ENCODE data around the gene BCL6B.

The BCL6B gene

DNA sequence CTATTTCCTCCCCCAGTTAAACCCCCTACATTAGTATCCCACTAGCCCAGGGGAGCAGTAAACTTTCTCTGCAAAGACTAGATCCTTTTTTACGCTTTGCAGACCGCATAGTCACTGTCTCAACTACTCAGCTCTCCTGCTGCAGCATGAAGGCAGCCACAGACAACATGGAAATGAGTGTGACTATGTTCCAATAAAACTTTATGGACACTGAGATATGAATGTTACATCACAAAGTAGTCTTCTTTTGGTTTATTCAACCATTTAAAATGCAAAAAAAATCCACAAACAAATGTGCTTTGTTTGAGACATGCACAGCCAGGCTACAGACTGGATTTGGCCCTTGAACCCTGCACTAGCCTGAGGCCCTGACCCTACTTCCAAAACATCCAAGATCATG lies 12.3 kb upstream of the BCL6B start:
- no peak for DNase-seq (ENCODE audit: low read depth)

DNA sequence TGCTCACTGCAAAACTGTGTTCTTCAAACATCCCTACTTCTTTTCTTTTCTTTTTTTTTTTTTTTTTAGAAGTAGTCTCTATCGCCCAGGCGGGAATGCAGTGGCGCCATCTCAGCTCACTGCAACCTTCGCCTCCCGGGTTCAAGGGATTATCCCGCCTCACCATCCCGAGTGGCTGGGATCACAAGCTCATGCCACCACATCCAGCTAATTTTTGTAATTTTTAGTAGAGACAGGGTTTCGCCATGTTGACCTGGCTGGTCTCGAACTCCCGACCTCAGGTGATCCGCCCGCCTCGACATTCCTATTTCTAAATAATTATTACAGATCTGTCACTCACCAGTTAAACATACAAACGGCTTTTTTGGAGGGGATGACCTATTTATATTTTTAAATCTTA lies 11.4 kb upstream of the BCL6B start:
- DNase-seq (ENCODE audit: low read depth), result no peak

DNA sequence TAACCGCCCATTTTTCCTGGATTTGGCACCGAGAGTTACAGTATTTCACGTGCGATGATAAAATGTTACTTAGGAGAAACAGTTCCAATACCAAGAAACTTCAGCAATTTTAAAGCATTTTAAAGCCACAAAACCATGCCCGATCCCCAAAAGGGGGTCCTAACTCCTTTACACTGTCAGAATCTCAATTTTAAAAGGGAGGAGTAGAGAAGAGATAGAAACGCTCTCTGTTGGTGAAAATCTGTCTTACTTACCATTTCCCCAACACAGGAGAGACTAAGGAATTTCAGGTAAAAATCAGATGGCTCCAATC lies 11.0 kb upstream of the BCL6B start:
- no peak for DNase-seq (ENCODE audit: low read depth)

DNA sequence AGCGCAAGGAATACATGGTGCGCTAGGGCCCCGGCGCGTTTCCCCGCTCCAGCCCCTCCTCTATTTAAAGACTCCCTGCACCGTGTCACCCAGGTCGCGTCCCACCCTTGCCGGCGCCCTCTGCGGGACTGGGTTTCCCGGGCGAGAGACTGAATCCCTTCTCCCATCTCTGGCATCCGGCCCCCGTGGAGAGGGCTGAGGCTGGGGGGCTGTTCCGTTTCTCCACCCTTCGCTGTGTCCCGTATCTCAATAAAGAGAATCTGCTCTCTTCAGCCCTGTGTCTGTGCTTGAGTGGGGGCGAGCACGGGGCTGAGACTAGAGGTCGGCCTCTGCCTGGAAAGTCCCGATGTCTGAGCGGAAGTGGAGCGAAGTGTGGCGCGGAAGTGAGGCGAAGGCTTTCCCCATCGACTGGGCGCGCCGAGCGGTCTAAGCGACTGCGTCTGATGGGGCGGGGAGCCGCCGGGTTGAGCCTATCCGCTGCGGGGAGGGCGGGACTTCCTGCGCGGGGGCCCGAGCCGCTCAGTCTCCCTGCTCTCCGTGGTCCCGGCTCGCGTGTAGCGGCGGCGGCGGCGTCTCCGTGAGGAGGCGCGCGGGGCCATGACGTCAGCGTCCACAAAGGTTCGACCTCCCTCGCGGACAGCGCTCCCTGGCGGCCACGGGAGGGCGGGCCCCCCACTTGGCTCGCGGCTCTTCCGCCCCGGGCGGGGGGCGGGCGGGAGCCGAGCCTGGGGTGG lies 8.4 kb upstream of the BCL6B start:
- peak; percentile 95 for DNase-seq (ENCODE audit: low read depth)

DNA sequence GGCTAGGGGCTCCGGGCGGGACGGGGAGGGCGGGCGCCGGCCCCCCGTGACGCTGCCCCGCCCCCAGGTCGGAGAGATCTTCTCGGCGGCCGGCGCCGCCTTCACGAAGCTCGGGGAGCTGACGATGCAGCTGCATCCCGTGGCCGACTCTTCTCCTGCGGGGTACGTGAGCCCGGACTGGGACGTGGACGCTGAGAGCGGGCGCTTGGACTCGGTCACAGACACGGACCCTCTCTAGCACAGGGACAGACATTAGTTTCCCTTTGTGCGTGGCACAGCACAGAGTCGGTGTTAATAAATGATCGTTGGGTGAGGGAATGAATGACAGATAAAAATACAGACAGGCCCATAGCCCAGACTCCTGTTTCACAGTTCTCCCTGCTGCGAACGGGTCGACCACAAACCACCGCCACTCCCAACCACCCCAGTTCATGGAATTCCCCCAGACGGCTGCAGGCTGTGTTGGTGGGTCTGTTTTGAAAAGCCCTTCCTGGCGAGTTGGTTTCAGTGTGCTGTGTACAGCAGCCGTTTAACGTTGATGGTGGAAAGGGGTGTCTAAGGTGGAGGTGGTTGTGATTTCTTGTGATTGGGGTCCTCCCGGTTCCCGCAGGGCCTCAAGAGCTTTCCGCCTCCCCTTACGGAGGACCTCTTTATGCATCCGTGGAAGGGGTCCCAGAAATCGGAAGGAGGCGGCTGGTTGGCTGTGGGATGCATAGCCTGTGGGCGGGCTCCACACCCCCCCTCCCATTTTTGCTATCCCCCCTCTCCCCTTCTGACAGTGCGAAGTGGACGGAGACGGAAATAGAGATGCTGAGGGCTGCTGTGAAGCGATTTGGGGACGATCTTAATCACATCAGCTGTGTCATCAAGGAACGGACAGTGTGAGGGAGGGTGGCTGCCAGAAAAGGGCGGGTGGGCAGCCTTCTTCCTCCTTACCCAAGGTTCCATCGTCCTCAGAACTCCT lies 7.6 kb upstream of the BCL6B start:
- DNase-seq (ENCODE audit: low read depth), result peak; percentile 60

DNA sequence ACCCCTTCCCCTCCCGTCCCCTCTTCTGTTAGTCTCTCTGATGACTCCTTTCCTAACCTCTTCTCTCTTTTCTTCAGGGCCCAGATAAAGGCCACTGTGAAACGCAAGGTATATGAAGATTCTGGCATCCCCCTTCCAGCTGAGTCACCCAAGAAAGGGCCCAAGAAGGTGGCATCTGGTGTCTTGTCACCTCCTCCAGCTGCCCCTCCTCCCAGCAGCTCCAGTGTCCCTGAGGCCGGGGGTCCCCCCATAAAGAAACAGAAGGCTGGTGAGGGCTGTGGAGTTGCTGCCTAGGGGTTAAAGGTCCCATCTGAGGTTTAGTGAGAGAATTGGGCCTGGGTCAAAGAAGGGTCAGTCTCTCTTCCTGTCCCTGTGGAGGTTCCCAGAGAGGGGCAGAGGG lies 6.4 kb upstream of the BCL6B start:
- no peak for DNase-seq (ENCODE audit: low read depth)

DNA sequence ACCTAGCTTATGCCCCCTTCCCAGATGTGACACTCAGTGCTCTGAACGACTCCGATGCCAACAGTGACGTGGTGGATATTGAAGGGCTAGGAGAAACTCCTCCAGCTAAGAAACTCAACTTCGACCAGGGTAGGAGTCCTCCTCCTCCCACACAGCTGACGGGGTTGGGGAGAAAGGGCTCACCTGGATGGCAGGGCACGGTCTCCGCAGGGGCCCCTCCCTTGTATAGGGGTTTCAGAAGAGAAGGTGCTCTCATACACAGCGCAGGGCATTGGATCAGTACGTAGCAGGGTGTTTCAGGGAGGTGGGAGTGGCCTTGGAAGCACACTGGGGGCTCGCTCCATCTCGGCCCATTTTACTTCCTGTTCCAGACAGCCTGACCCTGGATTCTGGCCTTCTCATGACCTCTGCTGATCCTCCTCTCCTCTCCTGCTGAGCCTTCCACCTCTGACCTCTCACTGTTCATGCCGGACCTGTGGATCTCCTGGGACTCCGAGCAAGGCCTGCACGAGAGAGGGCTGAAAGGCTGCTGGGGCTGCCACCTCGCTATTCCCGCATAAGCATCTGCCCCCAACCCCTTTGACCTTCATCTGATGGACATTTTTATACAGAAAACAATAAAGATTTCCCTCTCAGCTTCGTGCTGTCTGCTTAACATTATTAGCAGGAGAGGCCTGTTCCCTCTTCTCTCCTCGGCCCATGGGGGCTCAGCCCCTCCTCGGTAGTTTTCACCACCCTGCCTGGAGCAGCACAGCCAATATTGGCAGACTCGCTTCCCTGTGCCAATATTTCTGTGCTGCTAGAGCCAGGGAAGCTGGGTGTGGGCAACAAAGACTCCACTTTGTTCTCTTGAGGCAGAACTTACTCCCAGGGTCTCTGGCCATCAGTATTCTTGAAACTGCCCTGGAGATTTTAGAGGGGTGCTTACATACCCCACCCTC lies 5.7 kb upstream of the BCL6B start:
- no peak for DNase-seq (ENCODE audit: low read depth)

DNA sequence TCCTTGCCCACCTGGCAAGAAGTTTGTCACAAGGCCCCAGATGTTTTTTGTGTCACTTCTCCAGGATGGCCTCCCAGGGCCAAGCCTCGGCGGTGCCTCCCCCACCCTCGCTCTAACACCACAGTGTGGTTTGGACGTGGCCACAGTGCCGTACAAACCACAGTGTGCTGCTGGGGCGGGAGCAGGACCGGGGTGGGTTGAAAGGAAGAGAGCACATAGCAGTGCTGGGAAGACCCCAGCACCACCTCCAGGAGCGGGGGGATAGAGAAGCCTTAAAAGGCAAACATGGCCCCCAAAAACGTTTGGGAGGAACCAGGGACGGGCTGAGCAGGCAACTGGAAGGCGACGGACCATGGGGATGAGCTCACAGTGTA lies 5.0 kb upstream of the BCL6B start:
- no peak for DNase-seq (ENCODE audit: low read depth)

DNA sequence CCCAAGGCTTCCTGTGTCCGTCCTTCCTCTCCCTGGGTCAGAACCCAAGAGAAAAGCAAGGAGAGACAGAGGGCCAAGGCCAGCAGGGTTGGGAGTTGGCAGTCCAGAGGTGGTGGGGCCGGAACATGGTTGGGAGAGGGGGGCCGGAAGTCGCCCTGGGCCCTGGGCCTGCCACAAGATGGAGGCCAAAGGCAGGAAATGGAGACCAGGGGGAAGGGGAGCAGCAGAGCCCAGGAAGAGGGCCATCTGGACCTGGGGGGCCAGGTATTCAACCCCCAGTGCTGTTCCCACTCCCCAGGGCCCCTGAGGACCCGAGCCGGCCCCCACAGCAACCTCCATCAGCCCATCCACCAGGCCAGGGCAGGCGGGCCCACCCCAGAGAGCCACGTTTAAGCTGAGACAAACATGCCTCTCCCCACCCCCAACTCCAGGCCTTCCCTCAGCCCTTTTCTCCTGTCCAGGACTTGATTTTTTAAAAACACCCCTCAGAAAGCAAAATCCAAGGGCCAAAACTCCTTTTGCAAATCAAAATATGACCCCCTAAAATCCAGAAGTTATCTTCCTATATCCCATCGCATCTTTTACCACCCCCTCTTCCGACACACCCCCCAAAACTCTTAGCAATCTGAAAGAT lies 4.4 kb upstream of the BCL6B start:
- DNase-seq (ENCODE audit: low read depth), result no peak

DNA sequence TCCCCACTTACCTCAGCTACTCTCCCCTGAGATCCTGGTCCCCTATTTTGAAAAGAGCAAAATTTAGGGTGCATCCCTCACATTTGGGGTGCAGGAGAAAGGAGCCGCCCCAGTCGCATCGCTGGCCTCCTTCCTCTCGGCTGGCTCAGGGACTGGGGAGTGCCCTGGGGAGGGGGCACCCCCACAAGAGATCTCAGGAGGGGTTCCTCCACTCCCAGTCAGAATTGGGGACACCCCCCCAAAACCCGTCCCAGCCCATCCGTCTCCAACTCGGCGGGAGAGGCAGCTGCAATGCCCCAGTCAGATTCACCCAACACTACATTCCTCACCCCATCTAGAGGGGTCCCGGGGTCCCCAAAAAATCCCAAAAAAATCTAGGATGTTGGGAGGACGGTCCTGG lies 3.5 kb upstream of the BCL6B start:
- no peak for DNase-seq (ENCODE audit: low read depth)

DNA sequence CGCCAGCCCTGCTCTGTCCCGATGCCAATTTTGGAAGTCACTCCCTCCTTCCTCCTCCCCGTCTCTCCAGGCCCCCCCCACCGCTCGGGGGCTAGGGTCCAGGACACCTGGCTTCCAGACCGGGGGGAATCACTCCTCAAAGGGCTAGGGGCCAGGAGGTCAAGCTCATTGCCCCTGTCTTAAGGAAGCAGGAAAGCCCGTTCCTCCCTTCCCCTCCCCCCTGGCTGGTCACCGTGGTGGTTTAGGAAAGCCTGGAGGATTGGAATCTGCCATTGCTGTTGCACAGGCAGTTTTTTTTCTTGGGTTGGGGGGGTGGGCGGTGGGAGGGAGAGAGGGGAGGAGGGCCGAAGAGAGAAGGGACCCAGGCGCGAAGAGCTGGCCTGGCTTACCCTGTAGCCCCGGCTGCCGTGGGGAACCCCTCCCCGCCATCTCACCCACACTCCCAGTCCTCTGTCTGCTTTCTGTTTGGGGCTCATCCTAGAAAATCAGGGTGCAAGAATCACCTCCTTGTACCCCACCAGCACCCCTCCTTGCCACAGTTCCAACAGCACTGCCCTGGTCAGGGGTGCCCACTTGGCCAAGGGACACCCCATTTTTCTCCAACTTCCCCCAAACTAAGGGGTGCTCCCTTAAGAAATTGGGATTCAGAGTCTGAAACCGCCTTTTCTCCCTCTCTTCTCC lies 2.9 kb upstream of the BCL6B start:
- no peak for DNase-seq (ENCODE audit: low read depth)

DNA sequence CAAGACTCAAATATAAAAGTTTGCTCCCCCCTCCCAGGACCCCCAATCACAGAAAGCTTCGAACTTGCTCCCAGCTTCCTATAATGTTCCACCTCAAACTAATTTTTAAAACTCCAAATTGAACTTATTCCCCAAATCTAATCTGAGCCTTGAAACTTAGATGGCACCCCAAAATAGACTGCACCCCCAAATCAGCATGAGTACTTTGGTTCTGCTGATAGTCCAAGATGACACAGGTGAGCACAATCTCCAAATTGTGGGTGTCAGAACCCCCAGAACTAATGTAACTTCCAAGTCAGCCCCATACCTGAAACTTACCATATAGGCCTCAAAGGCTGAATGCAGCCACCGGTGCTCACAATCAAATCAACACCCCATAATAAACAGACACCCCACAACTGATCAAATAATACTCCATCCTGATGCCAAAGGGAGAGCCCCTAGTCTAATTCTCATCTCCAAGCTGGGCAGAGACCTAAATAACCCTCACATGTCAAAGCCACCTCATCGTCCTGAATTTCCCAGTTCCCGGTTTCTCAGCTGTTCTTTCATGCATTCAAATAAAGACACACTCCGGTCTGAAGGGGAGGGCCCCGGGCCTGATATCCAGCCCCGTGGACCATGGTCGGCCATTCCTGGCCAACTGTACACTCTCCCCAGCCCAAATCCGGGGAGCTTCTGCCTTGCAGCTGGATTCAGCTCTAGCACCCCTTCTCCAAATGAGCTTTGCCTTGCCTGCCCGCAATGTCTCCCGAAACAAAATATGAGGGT lies 1.8 kb upstream of the BCL6B start:
- no peak for DNase-seq (ENCODE audit: low read depth)

DNA sequence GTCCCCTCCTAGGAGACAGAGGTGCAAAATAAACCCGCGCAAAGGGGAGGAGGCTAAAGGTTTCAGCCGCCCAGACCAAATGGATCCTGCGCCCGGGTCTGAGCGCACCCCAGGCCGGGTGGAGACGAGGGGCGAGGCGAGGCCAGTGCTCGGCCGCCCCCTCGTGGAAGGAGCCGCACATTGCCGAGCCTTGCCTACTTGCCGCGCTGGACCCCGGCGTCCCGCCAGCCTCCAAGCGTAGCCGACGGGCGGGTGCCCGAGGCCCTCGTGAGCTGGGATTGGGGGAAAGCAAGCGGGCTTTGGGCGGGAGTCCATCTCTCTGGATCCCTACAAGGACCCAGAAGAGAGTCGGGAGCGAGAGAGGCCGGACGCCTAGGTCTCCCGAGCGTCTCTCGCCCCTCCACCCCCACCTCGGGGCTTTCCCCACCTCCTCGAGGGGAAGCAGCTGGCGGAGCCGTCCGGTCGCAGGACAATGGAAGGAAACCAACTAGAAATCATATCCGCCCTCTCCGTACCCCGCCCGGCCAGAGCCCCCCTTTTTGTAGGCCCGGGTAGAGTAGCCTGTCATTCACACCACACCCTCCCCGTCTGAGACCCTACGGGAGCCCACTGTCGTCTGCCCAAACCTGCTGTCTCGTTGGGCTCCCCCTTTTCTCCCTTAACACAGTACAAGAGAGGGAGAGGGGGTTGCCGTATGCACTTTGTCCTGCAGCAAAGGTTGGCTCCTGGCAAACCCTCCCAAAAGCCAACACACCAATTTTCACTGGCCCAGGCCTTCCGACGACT lies 664 bp upstream of the BCL6B start:
- peak; percentile 74 for DNase-seq (ENCODE audit: low read depth)

DNA sequence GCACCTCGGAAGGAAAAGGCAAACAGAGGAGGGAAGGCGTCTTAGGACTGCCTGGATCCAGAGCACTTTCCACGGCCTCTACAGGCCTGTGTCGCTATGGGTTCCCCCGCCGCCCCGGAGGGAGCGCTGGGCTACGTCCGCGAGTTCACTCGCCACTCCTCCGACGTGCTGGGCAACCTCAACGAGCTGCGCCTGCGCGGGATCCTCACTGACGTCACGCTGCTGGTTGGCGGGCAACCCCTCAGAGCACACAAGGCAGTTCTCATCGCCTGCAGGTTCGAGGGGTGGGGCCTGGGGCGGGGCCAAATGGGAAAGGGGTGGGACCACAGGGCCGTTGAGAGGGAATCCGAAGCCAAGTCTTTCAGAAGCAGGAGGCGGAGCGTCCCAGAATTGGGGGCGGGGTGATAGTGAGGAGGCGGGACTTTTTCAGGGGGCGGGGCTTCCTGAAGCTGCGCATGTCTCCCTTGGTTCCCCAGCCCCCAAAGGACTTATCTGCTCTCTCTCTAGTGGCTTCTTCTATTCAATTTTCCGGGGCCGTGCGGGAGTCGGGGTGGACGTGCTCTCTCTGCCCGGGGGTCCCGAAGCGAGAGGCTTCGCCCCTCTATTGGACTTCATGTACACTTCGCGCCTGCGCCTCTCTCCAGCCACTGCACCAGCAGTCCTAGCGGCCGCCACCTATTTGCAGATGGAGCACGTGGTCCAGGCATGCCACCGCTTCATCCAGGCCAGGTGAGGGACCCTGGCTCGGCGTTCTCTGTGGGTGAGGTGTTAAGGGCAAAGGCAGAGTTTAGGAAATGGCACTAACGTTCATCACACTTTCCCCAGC lies 939 bp downstream of the BCL6B start:
- peak; percentile 87 for DNase-seq (ENCODE audit: low read depth)

DNA sequence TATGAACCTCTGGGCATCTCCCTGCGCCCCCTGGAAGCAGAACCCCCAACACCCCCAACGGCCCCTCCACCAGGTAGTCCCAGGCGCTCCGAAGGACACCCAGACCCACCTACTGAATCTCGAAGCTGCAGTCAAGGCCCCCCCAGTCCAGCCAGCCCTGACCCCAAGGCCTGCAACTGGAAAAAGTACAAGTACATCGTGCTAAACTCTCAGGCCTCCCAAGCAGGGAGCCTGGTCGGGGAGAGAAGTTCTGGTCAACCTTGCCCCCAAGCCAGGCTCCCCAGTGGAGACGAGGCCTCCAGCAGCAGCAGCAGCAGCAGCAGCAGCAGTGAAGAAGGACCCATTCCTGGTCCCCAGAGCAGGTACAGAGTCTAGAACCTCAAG lies 1.5 kb downstream of the BCL6B start:
- no peak for DNase-seq (ENCODE audit: low read depth)

DNA sequence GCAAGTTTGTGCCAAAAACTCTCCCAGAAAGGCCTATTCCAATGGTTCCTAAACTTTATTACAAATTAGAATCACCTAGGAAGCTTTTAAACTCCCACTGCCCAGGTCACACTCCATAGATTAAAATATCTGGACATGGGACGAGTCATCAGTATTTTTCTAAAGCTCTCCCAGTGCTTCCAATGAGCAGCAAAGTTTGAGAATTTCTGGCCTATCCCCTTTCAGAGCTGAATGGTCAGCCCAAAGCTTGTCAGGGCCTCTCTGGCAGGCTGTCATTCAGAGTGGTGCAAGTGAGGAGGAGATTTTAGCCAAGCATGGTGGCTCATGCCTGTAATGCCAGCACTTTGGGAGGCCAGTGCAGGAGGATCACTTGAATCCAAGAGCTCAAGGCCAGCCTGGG lies 2.4 kb downstream of the BCL6B start:
- DNase-seq (ENCODE audit: low read depth), result no peak

DNA sequence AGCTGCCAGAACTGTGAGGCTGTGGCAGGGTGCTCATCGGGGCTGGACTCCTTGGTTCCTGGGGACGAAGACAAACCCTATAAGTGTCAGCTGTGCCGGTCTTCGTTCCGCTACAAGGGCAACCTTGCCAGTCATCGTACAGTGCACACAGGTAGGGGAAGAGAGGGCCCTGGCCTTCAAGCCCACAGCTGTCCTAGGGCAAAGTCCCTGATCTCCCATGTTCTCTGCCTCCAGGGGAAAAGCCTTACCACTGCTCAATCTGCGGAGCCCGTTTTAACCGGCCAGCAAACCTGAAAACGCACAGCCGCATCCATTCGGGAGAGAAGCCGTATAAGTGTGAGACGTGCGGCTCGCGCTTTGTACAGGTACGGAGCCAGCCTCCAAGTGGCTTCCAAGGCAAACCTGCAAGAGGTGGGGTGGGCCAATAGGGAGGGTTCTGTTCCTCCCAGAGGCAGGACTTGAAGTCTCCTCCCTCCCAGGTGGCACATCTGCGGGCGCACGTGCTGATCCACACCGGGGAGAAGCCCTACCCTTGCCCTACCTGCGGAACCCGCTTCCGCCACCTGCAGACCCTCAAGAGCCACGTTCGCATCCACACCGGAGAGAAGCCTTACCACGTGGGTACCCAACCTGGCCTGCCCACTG lies 3.7 kb downstream of the BCL6B start:
- DNase-seq (ENCODE audit: low read depth), result no peak

DNA sequence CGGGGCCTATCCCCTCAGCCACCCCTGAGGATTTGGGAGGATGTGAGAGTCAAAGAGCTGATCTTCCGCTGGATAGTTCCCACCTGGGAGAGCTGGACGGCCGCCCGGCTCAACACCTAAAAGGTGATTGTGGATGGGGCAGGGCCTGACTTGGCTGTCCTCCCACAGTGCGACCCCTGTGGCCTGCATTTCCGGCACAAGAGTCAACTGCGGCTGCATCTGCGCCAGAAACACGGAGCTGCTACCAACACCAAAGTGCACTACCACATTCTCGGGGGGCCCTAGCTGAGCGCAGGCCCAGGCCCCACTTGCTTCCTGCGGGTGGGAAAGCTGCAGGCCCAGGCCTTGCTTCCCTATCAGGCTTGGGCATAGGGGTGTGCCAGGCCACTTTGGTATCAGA lies 4.5 kb downstream of the BCL6B start:
- no peak for DNase-seq (ENCODE audit: low read depth)

All from activated T-cell treated with anti-CD3 and anti-CD28 coated beads for 1 hour (primary cell).